ENCODE results near the gene PRICKLE1. TPM values are rescaled to one million over a fixed set of nuclear protein-coding genes. Genes with fewer than 3 reads are reported as not detected.

PRICKLE1 gene
- total RNA-seq, 1 donor from 2014 or later: 6.4 TPM

- Mint-ChIP-seq H3K9me3 (ENCODE audit: unreplicated experiment) (peaks cover 2% of the 10 kb centered on the region), H3K27me3 (ENCODE audit: unreplicated experiment) (no peaks in the 10 kb centered on the region), H3K4me1 (ENCODE audit: low read depth, unreplicated experiment) (no peaks in the 10 kb centered on the region), H3K27ac (ENCODE audit: unreplicated experiment) (no peak overlapping the region), H3K4me3 (ENCODE audit: unreplicated experiment) (no peak overlapping the region), H3K36me3 (ENCODE audit: unreplicated experiment) (no peaks in the 10 kb centered on the region)
- no peak for TF ChIP-seq CTCF (IDR thresholded peaks at IDR 0.05; ENCODE audit: partially characterized antibody, unreplicated experiment)
- DNase-seq: no peak
Measured at GRCh38 chr12:42615006-42615405, 25.5 kb upstream of the PRICKLE1 start.

- no peaks in the 10 kb centered on the region for H3K9me3 Mint-ChIP-seq (ENCODE audit: unreplicated experiment)
- H3K27ac Mint-ChIP-seq (ENCODE audit: unreplicated experiment): no peak overlapping the region
- no peak for DNase-seq
- no peaks in the 10 kb centered on the region for H3K27me3 Mint-ChIP-seq (ENCODE audit: unreplicated experiment)
- no peaks in the 10 kb centered on the region for H3K36me3 Mint-ChIP-seq (ENCODE audit: unreplicated experiment)
- H3K4me1 Mint-ChIP-seq (ENCODE audit: low read depth, unreplicated experiment): no peaks in the 10 kb centered on the region
- no peak for TF ChIP-seq CTCF (IDR thresholded peaks at IDR 0.05; ENCODE audit: partially characterized antibody, unreplicated experiment)
- H3K4me3 Mint-ChIP-seq (ENCODE audit: unreplicated experiment): no peak overlapping the region
Measured at GRCh38 chr12:42612231-42612613, 22.7 kb upstream of the PRICKLE1 start.

- TF ChIP-seq CTCF (IDR thresholded peaks at IDR 0.05; ENCODE audit: partially characterized antibody, unreplicated experiment): no peak
- no peaks in the 10 kb centered on the region for H3K9me3 Mint-ChIP-seq (ENCODE audit: unreplicated experiment)
- H3K36me3 Mint-ChIP-seq (ENCODE audit: unreplicated experiment): no peaks in the 10 kb centered on the region
- no peak for DNase-seq
- H3K27ac Mint-ChIP-seq (ENCODE audit: unreplicated experiment): no peak overlapping the region
- no peak overlapping the region for H3K4me3 Mint-ChIP-seq (ENCODE audit: unreplicated experiment)
- no peaks in the 10 kb centered on the region for H3K4me1 Mint-ChIP-seq (ENCODE audit: low read depth, unreplicated experiment)
- no peaks in the 10 kb centered on the region for H3K27me3 Mint-ChIP-seq (ENCODE audit: unreplicated experiment)
Measured at GRCh38 chr12:42611571-42612230, 22.2 kb upstream of the PRICKLE1 start.

GRCh38 chr12:42609605-42610004, 20.1 kb upstream of the PRICKLE1 start:
- no peak for DNase-seq
- Mint-ChIP-seq H3K4me1 (ENCODE audit: low read depth, unreplicated experiment) (no peaks in the 10 kb centered on the region), H3K4me3 (ENCODE audit: unreplicated experiment) (no peak overlapping the region), H3K9me3 (ENCODE audit: unreplicated experiment) (no peaks in the 10 kb centered on the region), H3K27me3 (ENCODE audit: unreplicated experiment) (no peaks in the 10 kb centered on the region), H3K36me3 (ENCODE audit: unreplicated experiment) (no peaks in the 10 kb centered on the region), H3K27ac (ENCODE audit: unreplicated experiment) (no peak overlapping the region)
- no peak for TF ChIP-seq CTCF (IDR thresholded peaks at IDR 0.05; ENCODE audit: partially characterized antibody, unreplicated experiment)

- no peaks in the 10 kb centered on the region for H3K9me3 Mint-ChIP-seq (ENCODE audit: unreplicated experiment)
- no peak overlapping the region for H3K4me3 Mint-ChIP-seq (ENCODE audit: unreplicated experiment)
- no peaks in the 10 kb centered on the region for H3K36me3 Mint-ChIP-seq (ENCODE audit: unreplicated experiment)
- H3K27ac Mint-ChIP-seq (ENCODE audit: unreplicated experiment): no peak overlapping the region
- no peaks in the 10 kb centered on the region for H3K4me1 Mint-ChIP-seq (ENCODE audit: low read depth, unreplicated experiment)
- H3K27me3 Mint-ChIP-seq (ENCODE audit: unreplicated experiment): no peaks in the 10 kb centered on the region
- TF ChIP-seq CTCF (IDR thresholded peaks at IDR 0.05; ENCODE audit: partially characterized antibody, unreplicated experiment): no peak
- no peak for DNase-seq
Measured at GRCh38 chr12:42608196-42608825, 18.8 kb upstream of the PRICKLE1 start.

Measured in glutamatergic neuron (in vitro differentiated cells).